CD8-positive, alpha-beta memory T cell (primary cell): Measurements from ENCODE around the gene EXD3. TPM values are rescaled to one million over a fixed set of nuclear protein-coding genes. Genes with fewer than 3 reads are reported as not detected.

ENCODE experiments used
- CTCF ChIA-PET: fragments of 350-600 bp; sonication (Branson Sonifier 250); formaldehyde crosslinking; loops from one replicate; lab custom pipeline; 2021; ENCODE audit warnings: antibody characterized with exemption; lab: Charles Lee
- POLR2A ChIA-PET: fragments of 350-600 bp; sonication (Branson Sonifier 250); formaldehyde crosslinking; loops from one replicate; lab custom pipeline; 2021; ENCODE audit warnings: antibody characterized with exemption; lab: Charles Lee
- DNase-seq, 5 donors: peaks; one replicate each; pipeline versions ENCODE4 v3.0.0 to v3.0.0-alpha.2; 2020 to 2022; ENCODE audit warnings: mixed read lengths in 1 of 5
- H3K27ac ChIP-seq: one replicate; pipeline ENCODE4 v1.7.0; 2013; ENCODE audit warnings: low read depth, mild to moderate bottlenecking, low read length, moderate library complexity
- H3K27me3 ChIP-seq: 2 replicates; pipeline ENCODE4 v1.7.0; 2013; ENCODE audit warnings: low read length, mild to moderate bottlenecking; ENCODE audit not compliant: insufficient read depth, poor library complexity, severe bottlenecking
- H3K36me3 ChIP-seq: 2 replicates; pipeline ENCODE4 v1.7.0; 2013; ENCODE audit warnings: mild to moderate bottlenecking, low read length, moderate library complexity; ENCODE audit not compliant: insufficient read depth
- H3K4me1 ChIP-seq: 2 replicates; pipeline ENCODE4 v1.7.0; 2013; ENCODE audit warnings: mild to moderate bottlenecking, low read length, moderate library complexity; ENCODE audit not compliant: insufficient read depth
- H3K4me3 ChIP-seq: 2 replicates; pipeline ENCODE4 v1.7.0; 2013; ENCODE audit warnings: mild to moderate bottlenecking, low read length
- H3K9me3 ChIP-seq: 2 replicates; pipeline ENCODE4 v1.7.0; 2013; ENCODE audit warnings: mild to moderate bottlenecking, low read length
- H3K27ac Mint-ChIP-seq, 8 donors: one replicate each; pipeline ENCODE4 v1.8.0; 2020 to 2021; ENCODE audit warnings: mixed read lengths in 8 of 8, mild to moderate bottlenecking in 6 of 8, inconsistent platforms in 3 of 8, moderate library complexity in 3 of 8
- H3K27me3 Mint-ChIP-seq, 2 donors: one replicate each; pipeline ENCODE4 v1.8.0; 2020 to 2021; ENCODE audit warnings: mixed read lengths in 2 of 2, mild to moderate bottlenecking in 1 of 2, moderate library complexity in 1 of 2
- H3K36me3 Mint-ChIP-seq, 3 donors: one replicate each; pipeline ENCODE4 v1.8.0; 2020 to 2021; ENCODE audit warnings: mixed read lengths in 3 of 3, inconsistent platforms in 1 of 3, mild to moderate bottlenecking in 1 of 3
- H3K4me1 Mint-ChIP-seq, 3 donors: one replicate each; pipeline ENCODE4 v1.8.0; 2020 to 2021; ENCODE audit warnings: mixed read lengths in 3 of 3, inconsistent platforms in 1 of 3, mild to moderate bottlenecking in 1 of 3
- H3K4me3 Mint-ChIP-seq, 7 donors: one replicate each; pipeline ENCODE4 v1.8.0; 2020 to 2021; ENCODE audit warnings: mixed read lengths in 7 of 7, mild to moderate bottlenecking in 6 of 7, moderate library complexity in 4 of 7, inconsistent platforms in 2 of 7
- H3K9me3 Mint-ChIP-seq, 5 donors: one replicate each; pipeline ENCODE4 v1.8.0; 2020 to 2022; ENCODE audit warnings: mixed read lengths in 5 of 5, mild to moderate bottlenecking in 3 of 5, moderate library complexity in 2 of 5, inconsistent platforms in 1 of 5
- polyA plus RNA-seq: library from polyadenylated mRNA; unstranded; fragments of 300-500 nt; fragmentation: Illumina TruSeq; gene quantifications from one replicate; pipeline ENCODE4 v1.2.3, GENCODE V29; 2021
- total RNA-seq, 2 experiments: library from RNA; stranded (reverse); gene quantifications; one replicate each; pipeline ENCODE4 v1.2.3, GENCODE V29; 2021

EXD3 gene
- total and polyA plus RNA-seq, 3 experiments from 2014 or later, result 4.8 to 6.7 (median 6.6) TPM

- peaks cover 11% of the 10 kb centered on the region for H3K4me1 ChIP-seq
- Mint-ChIP-seq H3K4me1 (peaks cover 4 to 15% (median 6%) of the 10 kb centered on the region in 3 donors), H3K4me3 (no peak overlapping the region), H3K36me3 (no peaks in the 10 kb centered on the region), H3K27ac (no peak overlapping the region), H3K27me3 (peaks cover 4 to 5% of the 10 kb centered on the region in 2 donors), H3K9me3 (peaks cover 0 to 8% (median 0%) of the 10 kb centered on the region in 5 donors)
- no peak for DNase-seq
- H3K9me3 ChIP-seq, result no peaks in the 10 kb centered on the region
- no peak overlapping the region for H3K27ac ChIP-seq
- H3K36me3 ChIP-seq, result no peaks in the 10 kb centered on the region
- ChIA-PET CTCF (no interaction called here), POLR2A (no interaction called here)
- no peak overlapping the region for H3K4me3 ChIP-seq
- no peaks in the 10 kb centered on the region for H3K27me3 ChIP-seq
These were observed 141.4 kb downstream of the EXD3 start for GRCh38 chr9:137281345-137282116.

- Mint-ChIP-seq H3K36me3 (no peaks in the 10 kb centered on the region), H3K4me1 (peaks cover 4 to 18% (median 6%) of the 10 kb centered on the region in 3 donors), H3K9me3 (peaks cover 0 to 5% (median 0%) of the 10 kb centered on the region in 5 donors), H3K27ac (peak overlapping the region in 1 of 8 donors; percentile 54), H3K4me3 (no peak overlapping the region), H3K27me3 (peaks cover 5 to 6% of the 10 kb centered on the region in 2 donors)
- Histone ChIP-seq H3K36me3 (no peaks in the 10 kb centered on the region), H3K9me3 (no peaks in the 10 kb centered on the region), H3K27ac (no peak overlapping the region), H3K4me1 (peaks cover 11% of the 10 kb centered on the region), H3K27me3 (no peaks in the 10 kb centered on the region), H3K4me3 (no peak overlapping the region)
- ChIA-PET POLR2A (interaction anchor here (0.6 kb wide), 1 partner anchor 113 kb away, joined by 3 read pairs; no protein-coding TSS in a partner anchor), CTCF (interaction anchor here (0.7 kb wide), 1 partner anchor 13 kb away, joined by 3 read pairs; no protein-coding TSS in a partner anchor)
- DNase-seq, result no peak
These were observed 142.3 kb downstream of the EXD3 start for GRCh38 chr9:137280474-137281344.

- CTCF ChIA-PET, result interaction anchor here (0.7 kb wide), 1 partner anchor 14 kb away, joined by 3 read pairs; no protein-coding TSS in a partner anchor
- H3K36me3 Mint-ChIP-seq, result no peaks in the 10 kb centered on the region
- no peak overlapping the region for H3K4me3 ChIP-seq
These were observed 143.1 kb downstream of the EXD3 start for GRCh38 chr9:137279741-137280473.

GRCh38 chr9:137278721-137279711 is 143.9 kb downstream of the EXD3 start:
- Histone ChIP-seq H3K27ac (peak overlapping the region; percentile 65), H3K4me3 (no peak overlapping the region), H3K4me1 (peaks cover 11% of the 10 kb centered on the region), H3K36me3 (no peaks in the 10 kb centered on the region), H3K9me3 (no peaks in the 10 kb centered on the region), H3K27me3 (no peaks in the 10 kb centered on the region)
- peaks cover 4 to 23% (median 6%) of the 10 kb centered on the region in 3 donors for H3K4me1 Mint-ChIP-seq
- ChIA-PET POLR2A (no interaction called here), CTCF (no interaction called here)
- H3K27me3 Mint-ChIP-seq, result peaks cover 9% of the 10 kb centered on the region in 2 donors
- peaks cover 0 to 1% (median 0%) of the 10 kb centered on the region in 3 donors for H3K36me3 Mint-ChIP-seq
- no peak overlapping the region for H3K27ac Mint-ChIP-seq
- H3K4me3 Mint-ChIP-seq, result no peak overlapping the region
- H3K9me3 Mint-ChIP-seq, result no peaks in the 10 kb centered on the region
- no peak for DNase-seq

More at GRCh38 chr9:137279741-137280473, 143.1 kb downstream of the EXD3 start:
- Mint-ChIP-seq H3K27ac (no peak overlapping the region), H3K4me1 (peaks cover 4 to 23% (median 6%) of the 10 kb centered on the region in 3 donors), H3K4me3 (no peak overlapping the region), H3K9me3 (no peaks in the 10 kb centered on the region), H3K27me3 (peaks cover 6 to 9% of the 10 kb centered on the region in 2 donors)
- POLR2A ChIA-PET, result interaction anchor here (0.6 kb wide), 1 partner anchor 112 kb away, joined by 3 read pairs; no protein-coding TSS in a partner anchor
- Histone ChIP-seq H3K27ac (no peak overlapping the region), H3K27me3 (no peaks in the 10 kb centered on the region), H3K36me3 (no peaks in the 10 kb centered on the region), H3K4me1 (peaks cover 11% of the 10 kb centered on the region), H3K9me3 (no peaks in the 10 kb centered on the region)
- no peak for DNase-seq

GRCh38 chr9:137278061-137278701 is 144.8 kb downstream of the EXD3 start:
- no peaks in the 10 kb centered on the region for H3K9me3 ChIP-seq
- CTCF ChIA-PET, result no interaction called here
- Mint-ChIP-seq H3K4me3 (peak overlapping the region in 6 of 7 donors; percentile 47 to 86 (median 81)), H3K4me1 (peaks cover 4 to 23% (median 6%) of the 10 kb centered on the region in 3 donors), H3K36me3 (peaks cover 0 to 3% (median 2%) of the 10 kb centered on the region in 3 donors), H3K27me3 (peaks cover 9% of the 10 kb centered on the region in 2 donors), H3K27ac (peak overlapping the region in 3 of 8 donors; percentile 47 to 73 (median 54)), H3K9me3 (no peaks in the 10 kb centered on the region)
- H3K4me3 ChIP-seq, result peak overlapping the region; percentile 41
- no peaks in the 10 kb centered on the region for H3K27me3 ChIP-seq
- no peak for DNase-seq
- POLR2A ChIA-PET, result no interaction called here
- peak overlapping the region; percentile 65 for H3K27ac ChIP-seq
- no peaks in the 10 kb centered on the region for H3K36me3 ChIP-seq
- H3K4me1 ChIP-seq, result peaks cover 11% of the 10 kb centered on the region

- POLR2A ChIA-PET, result no interaction called here
- peaks cover 0 to 3% (median 2%) of the 10 kb centered on the region in 3 donors for H3K36me3 Mint-ChIP-seq
These were observed 145.5 kb downstream of the EXD3 start, which contains the start of gene TOR4A for GRCh38 chr9:137277329-137278041. TOR4A (plus strand) TSS chr9:137277726; CDS start chr9:137278690, 964 bp downstream.

More at GRCh38 chr9:137277329-137278041, 145.5 kb downstream of the EXD3 start, which contains the start of gene TOR4A:
- Histone ChIP-seq H3K27me3 (no peaks in the 10 kb centered on the region), H3K4me3 (peak within 1 kb of the TSS; percentile 41), H3K27ac (peak within 1 kb of the TSS; percentile 65), H3K36me3 (no peaks in the 10 kb centered on the region), H3K9me3 (no peaks in the 10 kb centered on the region), H3K4me1 (peaks cover 11% of the 10 kb centered on the region)
- peak within 1 kb of the TSS in 6 of 7 donors; percentile 47 to 86 (median 81) for H3K4me3 Mint-ChIP-seq
- peaks cover 6 to 9% of the 10 kb centered on the region in 2 donors for H3K27me3 Mint-ChIP-seq
- H3K27ac Mint-ChIP-seq, result peak within 1 kb of the TSS in 4 of 8 donors; percentile 47 to 74 (median 64)
- H3K4me1 Mint-ChIP-seq, result peaks cover 1 to 23% (median 4%) of the 10 kb centered on the region in 3 donors
- CTCF ChIA-PET, result interaction anchor here (0.7 kb wide), 1 partner anchor 9 kb away, joined by 3 read pairs; no protein-coding TSS in a partner anchor
- no peaks in the 10 kb centered on the region for H3K9me3 Mint-ChIP-seq
- no peak for DNase-seq
